ENCODE data around the gene MVB12B.

Gene MVB12B

DNA sequence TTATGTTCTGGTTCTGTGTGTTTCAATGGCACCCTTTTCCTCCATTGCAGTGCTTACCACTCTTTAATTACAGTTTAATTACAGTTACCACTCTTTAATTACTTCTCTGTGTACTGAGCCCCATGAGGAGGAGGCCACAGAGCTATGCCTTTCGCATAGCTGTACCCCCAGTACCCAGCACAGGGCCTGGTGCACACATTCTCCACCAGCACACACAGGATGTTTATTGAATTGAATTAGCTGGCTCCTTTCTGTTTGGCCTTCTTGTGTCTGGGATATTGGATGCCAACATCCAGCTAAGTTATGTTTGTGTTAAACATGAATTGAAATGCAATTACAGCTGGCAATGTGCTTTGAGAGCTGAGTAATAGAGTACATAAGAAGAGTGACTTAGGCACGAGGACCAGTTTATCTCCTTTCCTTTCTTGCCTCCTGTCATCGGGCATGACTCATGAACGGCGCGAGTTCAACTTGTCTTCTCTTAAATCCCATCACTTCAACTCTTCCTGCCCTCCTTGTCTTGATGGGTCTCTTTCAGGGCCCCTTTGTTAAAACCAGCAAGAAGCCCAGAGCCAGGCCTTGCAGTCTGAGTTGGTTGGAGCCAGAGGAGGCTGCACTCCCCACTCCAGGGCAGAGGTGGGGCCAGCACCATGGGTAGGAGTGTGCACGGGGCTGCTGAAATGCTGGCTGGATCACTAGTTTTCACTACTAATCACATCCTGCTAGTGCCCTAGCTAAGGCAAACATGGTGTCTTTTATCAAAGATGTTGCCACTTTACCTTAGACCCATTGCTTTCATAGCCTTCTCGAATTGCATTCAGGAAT lies 37.4 kb downstream of the MVB12B start:
- peak; percentile 13 for DNase-seq

DNA sequence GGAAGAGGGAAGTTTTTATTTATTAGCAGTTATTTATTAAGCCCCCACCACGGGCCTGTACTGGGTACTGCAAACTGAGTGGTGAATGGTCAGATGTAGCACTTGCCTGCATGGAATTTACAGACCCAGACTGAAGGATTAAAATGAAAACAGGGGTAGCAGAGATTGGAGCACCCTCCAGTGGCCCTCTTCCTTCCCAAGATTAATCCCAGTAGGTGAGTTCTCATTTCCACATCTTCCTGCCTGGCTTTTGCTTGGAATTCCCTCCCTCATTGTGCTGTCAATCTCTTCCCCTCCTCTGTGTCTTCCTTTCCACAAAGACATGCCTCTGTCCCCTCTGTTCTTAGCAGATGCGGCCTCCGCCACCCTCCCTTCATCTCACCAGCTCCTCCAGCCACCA lies 39.2 kb downstream of the MVB12B start:
- DNase-seq = no peak

DNA sequence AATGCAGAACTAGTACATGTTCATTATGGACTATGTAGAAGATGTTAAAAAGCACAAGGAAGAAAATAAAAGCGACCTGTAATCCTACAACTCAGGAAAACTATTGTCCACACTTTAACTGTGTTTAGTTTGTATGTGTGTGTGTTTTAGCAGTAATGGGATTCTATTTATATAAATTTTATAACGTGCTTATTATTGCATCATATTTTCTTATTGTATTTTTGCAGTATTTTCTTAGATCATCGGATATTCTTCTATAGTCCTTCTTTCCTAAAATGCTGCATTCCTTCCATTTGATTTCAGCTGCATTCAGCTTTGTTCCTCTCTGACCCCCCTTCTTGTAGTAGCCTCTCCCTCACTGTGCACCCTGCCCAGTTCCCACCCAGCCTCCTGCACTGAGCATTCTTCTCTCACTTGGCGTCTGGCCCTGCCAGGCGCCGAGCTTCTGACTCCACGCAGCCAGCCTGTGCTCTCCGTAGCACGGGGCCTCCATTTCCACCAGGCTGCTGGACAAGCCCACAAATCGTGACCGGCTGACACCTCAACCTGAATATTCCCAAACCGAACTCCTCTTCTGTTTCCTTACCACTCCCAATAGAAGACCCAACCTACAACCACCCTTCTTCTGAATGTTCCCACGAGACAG lies 39.9 kb downstream of the MVB12B start:
- no peak for DNase-seq

DNA sequence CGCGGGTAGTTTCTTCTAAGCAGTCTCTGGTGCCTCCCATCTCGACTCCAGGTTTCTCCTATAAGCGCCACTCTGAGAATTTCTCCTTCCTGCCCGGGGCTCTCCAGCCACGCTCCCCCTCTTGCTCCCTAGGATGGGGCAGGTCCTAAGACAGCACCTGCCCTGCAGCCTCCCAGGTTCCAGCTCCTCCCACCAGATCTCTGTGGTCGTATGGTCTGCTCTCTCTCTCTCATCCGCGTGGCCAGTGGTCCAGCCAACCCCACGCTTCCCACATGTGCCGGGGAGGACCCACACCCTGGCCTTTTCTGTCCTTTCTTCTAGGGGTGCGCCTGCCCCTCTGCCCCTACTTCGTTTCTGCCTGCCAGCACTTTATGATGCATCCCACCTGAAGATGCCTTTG lies 40.5 kb downstream of the MVB12B start:
- DNase-seq = no peak

DNA sequence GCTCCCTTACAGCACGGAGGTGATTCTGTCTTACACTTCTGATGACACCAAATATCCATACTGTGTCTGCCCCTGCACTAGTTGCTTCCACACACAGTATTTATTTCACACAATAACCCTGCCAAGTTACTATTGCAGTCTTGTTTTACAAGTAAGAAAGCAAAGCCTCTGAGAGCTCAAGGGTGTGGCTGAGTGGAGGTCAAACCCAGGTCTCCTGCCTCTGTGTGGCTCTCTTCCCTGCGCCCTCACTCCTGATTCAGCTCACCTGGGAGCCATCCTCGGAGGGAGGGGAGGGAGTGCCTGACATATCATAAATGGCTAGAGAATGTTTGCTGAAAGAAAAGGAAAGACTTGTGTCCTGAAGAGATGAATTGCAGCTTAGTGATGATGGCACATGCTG lies 41.0 kb downstream of the MVB12B start:
- DNase-seq = no peak

GRCh38 chr9:126368020-126368419 lies 41.4 kb downstream of the MVB12B start:
- no peak for DNase-seq

DNA sequence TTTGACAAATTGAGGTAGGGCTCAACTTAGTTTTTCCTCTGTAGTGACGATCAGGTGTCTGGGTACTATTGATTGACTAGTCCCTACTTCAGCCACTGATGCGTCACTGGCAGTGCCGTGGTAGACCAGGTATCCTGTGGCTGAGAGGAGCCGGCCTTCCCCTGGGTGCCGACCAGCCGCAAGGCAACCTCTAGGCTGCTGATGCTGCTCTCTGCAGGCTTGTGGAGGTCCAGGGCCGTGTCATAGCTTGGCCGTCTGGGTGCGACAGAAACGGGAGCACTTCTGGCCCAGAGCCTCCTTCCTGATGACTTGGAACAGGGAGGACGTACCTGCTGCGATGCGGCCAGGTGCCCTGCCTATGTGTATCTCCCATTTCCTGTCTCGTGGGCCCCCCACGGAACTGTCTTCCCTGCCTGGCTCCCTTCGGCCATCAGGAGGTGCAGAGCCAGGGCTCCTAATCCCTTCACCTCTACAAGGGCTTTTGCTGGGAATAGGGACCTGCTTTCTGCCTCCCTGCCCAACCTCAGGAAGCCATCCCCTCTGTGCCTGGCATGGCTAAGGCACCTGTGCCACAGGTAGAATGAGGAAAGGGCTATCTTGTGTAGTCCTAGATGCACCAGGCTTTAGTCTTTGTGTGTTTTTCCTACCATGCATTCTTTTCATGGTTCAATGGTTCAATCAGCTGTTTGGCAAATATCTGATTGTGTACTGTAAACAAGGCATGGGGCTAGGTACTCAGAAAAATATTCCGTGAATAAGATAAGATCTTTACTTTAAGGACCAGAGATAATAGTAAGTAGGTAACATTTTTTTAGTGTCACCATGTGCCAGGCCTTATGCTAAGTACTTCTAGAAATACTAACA lies 44.6 kb downstream of the MVB12B start:
- DNase-seq = no peak

- DNase-seq = peak; percentile 35
Observed at GRCh38 chr9:126372716-126373115, 46.1 kb downstream of the MVB12B start.

DNA sequence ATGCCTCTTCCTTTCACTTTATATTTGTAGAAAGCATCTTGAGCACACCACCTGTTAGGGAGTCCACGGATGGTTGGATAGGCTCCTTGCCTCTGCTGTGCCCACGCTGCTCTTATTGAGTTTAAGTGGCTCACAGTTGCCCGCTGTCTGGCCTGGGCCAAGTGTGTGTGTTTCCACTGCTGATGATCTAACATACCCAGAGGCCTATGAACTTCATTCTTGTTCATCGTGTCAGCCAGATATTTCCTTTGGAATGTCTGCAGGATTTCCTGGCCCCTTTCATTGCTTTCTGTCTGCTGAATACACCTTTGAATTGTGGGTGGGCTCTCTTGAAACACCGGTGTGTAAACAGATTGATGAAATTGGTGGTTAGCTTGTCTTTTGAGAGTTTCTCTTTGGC lies 46.6 kb downstream of the MVB12B start:
- DNase-seq = peak; percentile 68

DNA sequence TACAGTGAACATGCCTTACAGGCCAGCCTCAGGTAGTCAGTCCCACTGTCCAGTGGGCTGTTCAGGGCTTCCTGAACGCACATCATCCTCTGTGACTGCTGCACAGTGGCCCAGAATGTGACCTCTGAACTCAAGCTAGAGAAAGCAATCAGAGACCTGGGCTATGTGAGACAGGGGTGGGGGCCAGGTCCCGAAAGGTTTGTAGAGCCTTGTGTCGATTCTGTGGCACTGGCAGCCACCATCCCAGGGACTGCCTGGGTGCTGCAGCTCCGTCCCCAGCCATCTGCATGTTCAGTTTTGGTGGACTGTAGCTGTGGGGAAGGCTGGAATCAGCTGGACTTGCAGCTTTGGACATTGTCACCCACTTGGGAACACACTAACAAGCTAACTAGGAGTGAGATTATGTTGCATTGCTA lies 47.7 kb downstream of the MVB12B start:
- no peak for DNase-seq

GRCh38 chr9:126375386-126375785 lies 48.8 kb downstream of the MVB12B start:
- DNase-seq = peak; percentile 50

DNA sequence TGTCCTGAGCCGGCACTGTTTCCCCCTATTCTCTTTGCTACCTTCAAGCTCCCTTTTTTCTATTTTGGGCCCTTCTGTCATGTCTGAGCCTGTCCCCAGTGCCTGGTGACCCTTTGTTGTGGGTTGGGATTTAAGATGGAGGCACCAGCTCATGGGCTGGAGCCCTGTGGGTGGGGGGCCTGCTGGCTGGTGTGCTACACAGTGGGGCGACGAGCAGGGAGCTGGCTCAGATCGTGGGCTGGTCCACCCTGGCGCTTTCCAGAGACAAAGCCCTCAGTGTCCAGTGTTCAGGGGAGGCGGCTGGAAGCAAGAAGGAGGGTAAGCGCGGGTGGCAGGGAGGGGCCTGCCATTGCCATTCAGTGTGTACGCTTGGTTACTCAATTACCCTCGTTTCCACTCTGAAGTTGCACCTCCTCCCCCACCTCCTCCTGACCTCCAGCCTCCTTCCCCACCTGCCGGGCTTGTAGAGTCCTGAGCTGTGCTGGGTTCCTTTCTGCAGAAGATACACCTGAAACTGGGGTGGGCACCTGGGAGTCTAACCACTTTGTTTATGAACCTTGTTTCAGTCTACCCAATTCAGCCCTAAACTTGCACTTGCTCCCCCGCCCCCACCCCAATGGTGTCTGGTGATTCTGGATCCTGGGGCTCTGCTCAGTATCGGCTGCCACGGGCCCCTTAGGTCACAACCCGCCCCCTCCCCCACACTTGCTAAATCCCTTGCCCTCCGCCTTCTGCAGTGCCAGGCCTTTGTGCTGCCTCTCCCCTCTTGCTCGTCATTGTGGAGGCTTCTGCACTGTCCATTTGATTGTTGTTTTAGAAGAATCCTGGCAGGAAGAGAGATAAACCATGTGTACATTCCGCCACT lies 49.9 kb downstream of the MVB12B start:
- DNase-seq = no peak

- no peak for DNase-seq
Observed at GRCh38 chr9:126377176-126377509, 50.5 kb downstream of the MVB12B start.

DNA sequence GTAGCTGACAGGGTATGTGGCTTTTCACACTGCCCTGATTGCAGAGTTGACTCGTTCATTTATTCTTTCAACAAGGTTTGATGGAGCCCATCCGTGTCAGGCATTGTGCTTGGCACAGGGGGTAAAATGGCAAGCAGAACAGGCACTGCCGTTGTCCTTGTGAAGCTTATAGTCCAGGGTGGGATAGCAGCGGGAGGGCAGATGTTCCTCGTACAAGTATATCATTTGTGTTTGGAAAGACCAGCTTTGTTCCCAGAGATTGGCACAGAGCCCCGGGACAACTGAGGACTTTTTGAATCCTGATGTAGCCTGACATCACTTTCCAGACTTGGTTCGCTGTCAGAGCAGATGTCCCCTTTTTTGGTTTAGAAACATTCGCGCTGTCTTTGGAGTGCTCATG lies 50.9 kb downstream of the MVB12B start:
- DNase-seq = no peak

DNA sequence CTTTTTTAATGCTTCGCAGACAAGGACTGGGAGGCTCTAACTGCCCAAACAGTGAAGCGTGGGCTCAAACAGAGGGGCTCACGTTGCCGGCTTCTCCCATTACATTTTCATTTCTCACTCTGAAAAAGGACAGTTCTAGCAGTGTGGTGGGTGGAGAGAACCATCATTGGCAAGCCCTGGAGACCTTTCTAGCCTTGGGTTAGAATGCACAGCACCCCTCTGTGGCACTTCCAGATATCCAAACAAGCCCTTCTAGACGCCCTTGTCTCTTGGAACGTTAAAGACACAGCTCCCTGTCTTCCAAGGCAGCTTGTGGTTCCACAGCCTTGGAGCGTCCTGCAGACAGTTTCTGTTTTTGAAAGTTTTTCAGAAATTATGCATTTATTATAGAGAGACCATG lies 52.1 kb downstream of the MVB12B start:
- no peak for DNase-seq

GRCh38 chr9:126379661-126380360 lies 53.2 kb downstream of the MVB12B start:
- DNase-seq = peak; percentile 34

DNA sequence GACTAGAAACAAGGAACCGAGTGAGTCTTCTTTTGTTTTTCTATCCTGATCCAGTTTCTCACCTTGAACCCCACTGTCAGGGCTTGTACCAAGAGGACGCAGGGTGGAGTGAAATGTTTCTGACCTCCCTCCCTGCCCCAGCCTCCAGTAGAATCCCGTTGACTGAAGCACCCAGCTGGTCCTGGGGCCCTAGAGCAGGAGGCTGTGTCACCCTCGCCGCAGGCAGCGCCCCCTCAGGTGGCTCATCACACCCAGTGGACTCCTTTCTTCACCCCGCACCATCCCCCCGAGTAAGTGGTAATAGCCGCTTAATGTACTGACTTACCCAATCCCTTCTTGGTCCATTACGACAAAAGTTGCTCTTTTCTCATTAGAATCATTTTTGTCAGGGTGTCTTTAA lies 53.8 kb downstream of the MVB12B start:
- DNase-seq = no peak

DNA sequence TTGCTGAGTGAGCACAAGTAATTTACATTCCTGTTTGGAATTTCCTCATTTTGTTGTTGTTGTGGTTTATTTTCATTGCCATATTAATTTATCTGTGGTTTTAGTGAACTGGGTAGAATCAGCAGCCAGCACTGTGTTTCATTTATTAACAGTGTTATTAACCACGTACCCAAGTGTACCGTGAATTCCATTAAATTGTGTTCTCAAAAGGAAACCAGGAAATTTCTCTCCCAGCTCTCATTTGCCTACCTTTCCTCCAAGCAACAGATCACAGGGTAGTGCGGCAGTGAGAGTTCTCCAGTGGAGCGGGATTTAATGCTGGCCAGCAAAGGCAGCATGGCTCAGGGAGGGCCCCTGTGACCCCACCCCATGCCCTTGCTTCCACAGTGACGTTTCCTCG lies 54.6 kb downstream of the MVB12B start:
- DNase-seq = no peak

DNA sequence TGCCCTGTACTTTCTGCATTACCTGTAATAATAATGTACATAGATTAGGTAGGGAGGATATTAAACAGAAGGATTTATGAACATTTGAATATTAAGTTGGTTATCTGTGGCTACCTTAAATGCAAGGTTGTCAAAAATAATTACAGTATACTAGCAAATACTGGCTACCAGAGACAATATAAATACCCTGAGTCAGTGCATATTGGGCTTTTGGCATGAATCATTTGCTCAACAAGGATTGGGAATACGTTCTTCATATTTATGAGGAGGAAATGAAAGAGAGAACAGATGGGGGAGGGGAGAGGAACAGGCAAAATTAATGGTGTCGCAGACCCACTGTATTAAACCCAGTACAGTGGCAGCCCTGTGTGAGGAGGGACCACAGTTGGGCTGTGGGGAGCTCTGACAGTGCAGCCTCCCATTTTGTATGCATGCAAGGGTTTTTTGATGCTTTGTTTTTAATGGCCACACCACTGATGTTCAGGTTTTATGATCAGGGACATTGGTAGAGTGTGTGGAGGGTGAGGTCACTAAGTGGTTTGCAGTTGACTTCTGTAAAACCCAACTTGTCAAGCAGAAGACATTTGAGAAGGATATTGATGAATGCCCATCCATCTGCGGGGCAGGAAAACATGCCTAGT lies 56.9 kb downstream of the MVB12B start:
- DNase-seq = no peak

DNA sequence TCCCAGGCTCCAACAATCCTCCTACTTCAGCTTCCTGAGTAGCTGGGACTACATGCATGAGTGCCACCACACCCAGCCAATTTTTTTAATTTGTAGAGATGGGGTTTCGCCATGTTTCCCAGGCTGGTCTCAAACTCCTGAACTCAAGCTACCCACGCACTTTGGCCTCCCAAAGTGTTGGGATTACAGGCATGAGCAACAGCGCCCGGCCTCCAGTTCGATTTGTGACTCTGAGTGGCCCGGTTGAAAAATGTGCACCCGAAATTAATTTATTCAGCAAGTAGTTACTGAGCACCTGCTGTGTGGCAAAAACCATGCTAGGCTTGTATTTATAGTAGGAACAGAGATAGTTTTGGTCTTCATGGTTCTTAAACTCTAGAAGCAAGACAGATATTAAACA lies 58.3 kb downstream of the MVB12B start:
- no peak for DNase-seq

DNA sequence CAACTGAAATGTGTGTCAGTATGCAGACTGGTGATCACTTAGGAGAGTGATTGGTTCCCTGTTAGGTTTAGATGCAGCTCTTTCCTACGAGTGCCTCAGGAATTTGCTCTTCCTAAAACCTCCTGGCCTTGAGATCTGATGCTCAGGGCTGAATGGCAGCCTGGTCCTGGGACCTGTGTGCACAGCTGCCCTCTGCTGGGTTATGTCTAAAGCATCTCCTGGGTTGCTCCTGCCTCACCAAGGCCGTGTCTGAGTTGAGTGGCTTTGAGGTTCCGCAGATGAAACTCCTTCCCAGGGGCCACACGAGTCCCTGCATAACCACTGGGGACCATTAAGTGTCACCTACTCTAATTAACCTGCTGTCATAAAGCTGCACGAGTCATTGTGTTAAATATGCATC lies 59.5 kb downstream of the MVB12B start:
- DNase-seq = no peak

DNA sequence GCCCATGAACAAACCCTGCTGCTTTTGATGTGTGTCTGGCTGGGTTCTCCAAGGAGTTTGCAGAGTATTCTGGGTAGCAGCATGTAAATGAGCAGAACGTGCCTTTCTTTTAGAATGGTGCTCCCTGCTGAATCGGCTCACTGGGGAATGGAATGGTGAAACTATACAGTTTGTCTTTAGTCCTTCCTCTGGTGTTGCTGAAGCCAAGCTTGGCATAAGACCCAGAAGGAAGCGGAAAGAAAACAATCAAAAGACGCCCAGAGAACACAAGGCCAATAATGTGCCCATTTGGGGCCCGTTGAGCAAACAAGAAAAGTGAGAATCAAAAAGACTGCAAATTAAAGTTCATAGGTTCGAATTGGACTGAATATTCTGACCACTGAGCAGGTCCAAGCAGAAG lies 60.1 kb downstream of the MVB12B start:
- no peak for DNase-seq

Data from fibroblast of skin of right quadriceps (primary cell).